K562 (cell line): ENCODE results near the gene STON1. TPM values are rescaled to one million over a fixed set of nuclear protein-coding genes. Genes with fewer than 3 reads are reported as not detected.

ENCODE experiments used
- ATAC-seq: fragments of 200-7000 bp; cut with Tn5 transposase; 3 replicates; pipeline ENCODE4 v1.9.1; 2020; ENCODE audit warnings: moderate library complexity
- BruUV-seq: library from RNA; stranded (reverse); fragments of 400-500 nt; replicated peaks from 2 replicates; lab custom pipeline; 2021; lab: Mats Ljungman, UMichigan
- CTCF ChIA-PET: fragments of 300-600 bp; formaldehyde crosslinking; extraction: SDS; loops from one replicate; lab custom pipeline; 2021; ENCODE audit warnings: low intra/inter-chr PET ratio; lab: Yijun Ruan, JAX
- POLR2A ChIA-PET: fragments of 300-600, 350-650 bp; sonication (Branson Sonifier 250); formaldehyde crosslinking; extraction: SDS; loops from one replicate; lab custom pipeline; 2021; ENCODE audit warnings: antibody characterized with exemption, inconsistent platforms; lab: Yijun Ruan, JAX
- DNase-seq, 4 experiments: peaks; one replicate each; pipeline versions ENCODE4 v3.0.0 to v3.0.0-alpha.2; 2011 to 2018; ENCODE audit warnings: low spot score in 3 of 4, mixed read lengths in 3 of 4; ENCODE audit errors: extremely low read depth in 1 of 4
- FAIRE-seq: peaks from 2 replicates; lab custom pipeline; 2011; peaks lifted over from hg19 to GRCh38; lab: Jason Lieb, UNC
- H2AFZ ChIP-seq: 2 replicates; pipeline ENCODE4 v1.6.0; 2011; ENCODE audit warnings: low read depth, low read length, control low read depth, inconsistent platforms
- H3K27ac ChIP-seq: fragments of 200-600 bp; 3 replicates; pipeline ENCODE4 v1.8.0; 2011; ENCODE audit warnings: low read depth, mild to moderate bottlenecking, control low read depth, inconsistent platforms, low read length, moderate library complexity, mixed read lengths; ENCODE audit errors: extremely low read depth
- H3K27me3 ChIP-seq, 2 experiments: fragments of 300-600 bp in 1 of 2; 2 replicates in 1 of 2; 3 replicates in 1 of 2; pipeline versions ENCODE4 v1.6.0 to v1.8.0; 2011; ENCODE audit warnings: inconsistent platforms in 2 of 2, low read length in 2 of 2, mild to moderate bottlenecking in 1 of 2, mixed read lengths in 1 of 2, moderate library complexity in 1 of 2; ENCODE audit not compliant: control insufficient read depth in 2 of 2, insufficient read depth in 2 of 2
- H3K36me3 ChIP-seq: fragments of 300-600 bp; 3 replicates; pipeline ENCODE4 v1.8.0; 2011; ENCODE audit warnings: mild to moderate bottlenecking, low read length, inconsistent platforms; ENCODE audit not compliant: control insufficient read depth, insufficient read depth
- H3K4me1 ChIP-seq, 2 experiments: fragments of 200-600 bp in 1 of 2; replicated peaks in 1 of 2; 2 replicates in 1 of 2; 3 replicates in 1 of 2; pipeline versions ENCODE4 v1.5.1 to v1.8.0; 2011; ENCODE audit warnings: inconsistent platforms in 2 of 2, low read length in 2 of 2, mild to moderate bottlenecking in 1 of 2, mixed read lengths in 1 of 2, moderate library complexity in 1 of 2; ENCODE audit not compliant: control insufficient read depth in 2 of 2, insufficient read depth in 2 of 2
- H3K4me2 ChIP-seq: 2 replicates; pipeline ENCODE4 v1.6.1; 2011; ENCODE audit warnings: low read length, control low read depth, inconsistent platforms, mixed read lengths; ENCODE audit not compliant: insufficient read depth
- H3K4me3 ChIP-seq: fragments of 200-600 bp; sonication (generic), shearing (Covaris generic); 2 replicates; pipeline ENCODE4 v1.5.1; 2016; ENCODE audit warnings: control low read depth, inconsistent platforms
- H3K79me2 ChIP-seq: fragments of 200-600 bp; 3 replicates; pipeline ENCODE4 v1.8.0; 2011; ENCODE audit warnings: low read length, inconsistent platforms; ENCODE audit not compliant: control insufficient read depth, insufficient read depth
- H3K9ac ChIP-seq, 2 experiments: 2 replicates each; pipeline versions ENCODE4 v1.6.0 to v1.6.1; 2011; ENCODE audit warnings: low read depth in 2 of 2, low read length in 2 of 2, control low read depth in 1 of 2, inconsistent platforms in 1 of 2, mild to moderate bottlenecking in 1 of 2, mixed read lengths in 1 of 2; ENCODE audit not compliant: insufficient read depth in 1 of 2
- H3K9me1 ChIP-seq: one replicate; pipeline ENCODE4 v1.6.0; 2011; ENCODE audit warnings: inconsistent platforms, mild to moderate bottlenecking, low read length, moderate library complexity; ENCODE audit not compliant: control insufficient read depth, insufficient read depth
- H3K9me3 ChIP-seq: replicated peaks from 2 replicates; pipeline ENCODE4 v1.5.1; 2011; ENCODE audit warnings: low read depth, low read length, inconsistent platforms; ENCODE audit not compliant: control insufficient read depth, insufficient read depth
- H4K20me1 ChIP-seq: replicated peaks from 2 replicates; pipeline ENCODE4 v1.6.1; 2011; ENCODE audit warnings: low read length, inconsistent platforms, mixed read lengths; ENCODE audit not compliant: control insufficient read depth, insufficient read depth
- BRF1 ChIP-seq: IDR thresholded peaks from 3 replicates; pipeline ENCODE4 v1.6.1; 2011; ENCODE audit warnings: borderline replicate concordance, mild to moderate bottlenecking; ENCODE audit not compliant: insufficient read length; ENCODE audit errors: extremely low read depth
- CBFA2T3 ChIP-seq: fragments of 450-650 bp; IDR thresholded peaks from 2 replicates; pipeline ENCODE4 v1.6.1; 2017
- MAZ ChIP-seq, 2 experiments: fragments of 450-650 bp in 1 of 2; sonication (generic) in 1 of 2; formaldehyde crosslinking; IDR thresholded peaks in 1 of 2; conservative IDR thresholded peaks in 1 of 2; 2 replicates each; pipeline versions ENCODE4 v1.4.0 to v1.5.0; 2020; ENCODE audit warnings: mild to moderate bottlenecking in 1 of 2, missing genetic modification reagents in 1 of 2
- NR2C1 ChIP-seq, 2 experiments: fragments of 450-650 bp; IDR thresholded peaks; 2 replicates each; pipeline ENCODE4 v1.6.1; 2017; ENCODE audit warnings: mild to moderate bottlenecking in 2 of 2, antibody characterized with exemption in 1 of 2, inconsistent platforms in 1 of 2, missing compliant biosample characterization in 1 of 2, missing genetic modification characterization in 1 of 2
- PBX2 ChIP-seq, 2 experiments: IDR thresholded peaks in 1 of 2; conservative IDR thresholded peaks in 1 of 2; 2 replicates each; pipeline ENCODE4 v1.6.1; 2016; ENCODE audit warnings: low read depth in 2 of 2, mild to moderate bottlenecking in 1 of 2, missing compliant biosample characterization in 1 of 2, missing genetic modification characterization in 1 of 2, moderate library complexity in 1 of 2
- PRDM10 ChIP-seq: fragments of 450-650 bp; IDR thresholded peaks from 2 replicates; pipeline ENCODE4 v1.6.1; 2018; ENCODE audit not compliant: partially characterized antibody
- PRMT5 ChIP-seq: sonication (generic); formaldehyde crosslinking; IDR thresholded peaks from 2 replicates; pipeline ENCODE4 v1.5.0; 2020; ENCODE audit warnings: missing genetic modification reagents
- RAD21 ChIP-seq, 2 experiments: fragments of 250-450 bp in 1 of 2; fragments of 450-650 bp in 1 of 2; sonication (Bioruptor Pico) in 1 of 2; formaldehyde crosslinking in 1 of 2; IDR thresholded peaks in 1 of 2; conservative IDR thresholded peaks in 1 of 2; 2 replicates each; pipeline versions ENCODE4 v1.4.0 to v1.8.0; 2020 to 2022; ENCODE audit warnings: mild to moderate bottlenecking in 2 of 2, moderate library complexity in 1 of 2
- TBL1XR1 ChIP-seq, 2 experiments: IDR thresholded peaks; 2 replicates each; pipeline ENCODE4 v1.6.1; 2012; ENCODE audit warnings: improper control_type of control experiment in 2 of 2, low read length in 2 of 2, mild to moderate bottlenecking in 1 of 2
- WGBS: fragments of 100-300 bp; shearing (Covaris generic); methylation state at CpG from one replicate; pipeline ENCODE4 v1.1.6; 2016; ENCODE audit warnings: low coverage, mixed read lengths; ENCODE audit not compliant: insufficient coverage; ENCODE audit errors: missing lambda C conversion rate; 5-methylcytosine and 5-hydroxymethylcytosine counted together
- in situ Hi-C: fragments of 300-500 bp; cut with MboI; formaldehyde crosslinking; loops from 4 replicates; pipeline ENCODE4 v1.15.0; 2018; ENCODE audit warnings: inconsistent platforms, mixed read lengths
- intact Hi-C: fragments of 100-400 bp; cut with micrococcal nuclease; formaldehyde crosslinking; loops from 2 replicates; pipeline ENCODE4 v1.14.2; 2022
- polyA plus RNA-seq, 8 experiments: library from polyadenylated mRNA; depleted of rRNA in 4 of 8; stranded (reverse) in 5 of 8; unstranded in 3 of 8; fragments of >200 nt; fragmentation: Nextera tagmentation in 2 of 8; fragmentation: Illumina TruSeq in 1 of 8; extraction: Ambion mirVana in 2 of 8; extraction: Trizol in 1 of 8; gene quantifications; 2 replicates each; pipeline versions ENCODE4 v1.2.1 to v1.2.3, GENCODE V29; 2011 to 2014; ENCODE audit warnings: inconsistent platforms in 1 of 8, missing spikeins in 1 of 8
- total RNA-seq, 7 experiments: library from RNA; depleted of rRNA in 6 of 7; stranded (reverse); fragments of >200 nt in 6 of 7; fragmentation: Illumina TruSeq in 2 of 7; extraction: Trizol in 2 of 7; gene quantifications; 2 replicates each; pipeline versions ENCODE4 v1.2.1 to v1.2.3, GENCODE V29; 2011 to 2021; ENCODE audit warnings: low replicate concordance in 1 of 7
- TF ChIP-seq, protein P1 (sequence below): fragments of 250-450 bp; sonication (Bioruptor Pico); IDR thresholded peaks from 2 replicates; pipeline ENCODE4 v1.5.1; 2021; ENCODE audit warnings: mild to moderate bottlenecking

The STON1 gene
- total and polyA plus RNA-seq, 9 of the 15 experiments (the other 6 are each of a cell fraction or from before 2014, with no cell fraction given), result 0.07 to 1.2 (median 0.55) TPM

GRCh38 chr2:48584551-48584950 is 54.6 kb downstream of the STON1 start:
- no peaks in the 10 kb centered on the region for H3K9me3 ChIP-seq
- H3K4me1 ChIP-seq, result no peaks in the 10 kb centered on the region; a peak in 1 of 5 replicates
- H3K79me2 ChIP-seq, result no peaks in the 10 kb centered on the region
- no peak for FAIRE-seq
- intact Hi-C loops, result no loop called here
- POLR2A ChIA-PET, result no interaction called here
- H4K20me1 ChIP-seq, result no peaks in the 10 kb centered on the region
- no peak overlapping the region for H3K4me3 ChIP-seq
- peaks cover 0 to 7% of the 10 kb centered on the region in 2 experiments; a peak in 1 of 5 replicates for H3K27me3 ChIP-seq
- CTCF ChIA-PET, result no interaction called here
- H3K36me3 ChIP-seq, result no peaks in the 10 kb centered on the region
- H3K27ac ChIP-seq, result no peak overlapping the region
- H3K9ac ChIP-seq, result no peak overlapping the region
- ATAC-seq, result no peak
- no peak overlapping the region for H2AFZ ChIP-seq
- H3K4me2 ChIP-seq, result no peak overlapping the region
- 11% methylated on average over 4 of the region's 4 CpGs for WGBS
- no TSS peak for BruUV-seq
- DNase-seq, result no peak
- in situ Hi-C loops, result no loop called here
- TF ChIP-seq NR2C1 (IDR thresholded peaks at IDR 0.05) (no peak), NR2C1 (tag; IDR thresholded peaks at IDR 0.05) (no peak), PRDM10 (no peak), PRMT5 (CRISPR knock-in tag) (no peak), BRF1 (no peak), CBFA2T3 (no peak), TBL1XR1 (IDR thresholded peaks at IDR 0.05; ENCODE audit: low read length in 2 of 2) (no peak), RAD21 (CRISPR knock-in tag; conservative IDR thresholded peaks at IDR 0.05 in 1 of 2, IDR thresholded peaks at IDR 0.05 in 1 of 2) (no peak), MAZ (CRISPR knock-in tag; conservative IDR thresholded peaks at IDR 0.05 in 1 of 2, IDR thresholded peaks at IDR 0.05 in 1 of 2) (no peak), PBX2 (CRISPR knock-in tag; IDR thresholded peaks at IDR 0.05; ENCODE audit: low read depth) (no peak), PBX2 (tag; conservative IDR thresholded peaks at IDR 0.05; ENCODE audit: low read depth) (no peak)
- TF ChIP-seq, protein P1, sequence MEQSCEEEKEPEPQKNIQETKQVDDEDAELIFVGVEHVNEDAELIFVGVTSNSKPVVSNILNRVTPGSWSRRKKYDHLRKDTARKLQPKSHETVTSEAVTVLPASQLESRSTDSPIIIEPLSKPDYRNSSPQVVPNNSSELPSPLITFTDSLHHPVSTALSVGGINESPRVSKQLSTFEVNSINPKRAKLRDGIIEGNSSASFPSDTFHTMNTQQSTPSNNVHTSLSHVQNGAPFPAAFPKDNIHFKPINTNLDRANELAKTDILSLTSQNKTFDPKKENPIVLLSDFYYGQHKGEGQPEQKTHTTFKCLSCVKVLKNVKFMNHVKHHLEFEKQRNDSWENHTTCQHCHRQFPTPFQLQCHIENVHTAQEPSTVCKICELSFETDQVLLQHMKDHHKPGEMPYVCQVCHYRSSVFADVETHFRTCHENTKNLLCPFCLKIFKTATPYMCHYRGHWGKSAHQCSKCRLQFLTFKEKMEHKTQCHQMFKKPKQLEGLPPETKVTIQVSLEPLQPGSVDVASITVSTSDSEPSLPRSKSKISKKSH (CRISPR knock-in tag), result no peak
- TF ChIP-seq, all 486 proteins: peak for 0
- no peaks in the 10 kb centered on the region for H3K9me1 ChIP-seq
